Activated CD4-positive, alpha-beta T cell treated with anti-CD3 and anti-CD28 coated beads for 36 hours (primary cell): ENCODE measurements around the gene RMRP. TPM values are rescaled to one million over a fixed set of nuclear protein-coding genes. Genes with fewer than 3 reads are reported as not detected.

Source experiments
- ATAC-seq: fragments of 200-7000 bp; cut with Tn5 transposase; one replicate; pipeline ENCODE4 v1.10.0; 2021; ENCODE audit warnings: mild to moderate bottlenecking, moderate library complexity
- CTCF ChIA-PET: fragments of 350-600 bp; sonication (Branson Sonifier 250); formaldehyde crosslinking; loops from one replicate; lab custom pipeline; 2021; ENCODE audit warnings: antibody characterized with exemption; lab: Charles Lee
- POLR2A ChIA-PET: fragments of 350-600 bp; sonication (Branson Sonifier 250); formaldehyde crosslinking; loops from one replicate; lab custom pipeline; 2021; ENCODE audit warnings: antibody characterized with exemption, inconsistent platforms; lab: Charles Lee
- DNase-seq: peaks from one replicate; pipeline ENCODE4 v3.0.0-alpha.2; 2020
- H3K27ac Mint-ChIP-seq: one replicate; pipeline ENCODE4 v1.8.0; 2021; ENCODE audit warnings: mixed read lengths
- H3K27me3 Mint-ChIP-seq: one replicate; pipeline ENCODE4 v1.8.0; 2021; ENCODE audit warnings: mixed read lengths
- H3K36me3 Mint-ChIP-seq: one replicate; pipeline ENCODE4 v1.8.0; 2021; ENCODE audit warnings: low read depth, mixed read lengths
- H3K4me1 Mint-ChIP-seq: one replicate; pipeline ENCODE4 v1.8.0; 2021; ENCODE audit warnings: mixed read lengths
- H3K4me3 Mint-ChIP-seq: one replicate; pipeline ENCODE4 v1.8.0; 2021; ENCODE audit warnings: mild to moderate bottlenecking, moderate library complexity, mixed read lengths
- H3K9me3 Mint-ChIP-seq: one replicate; pipeline ENCODE4 v1.8.0; 2021; ENCODE audit warnings: low read depth, mixed read lengths
- intact Hi-C, 2 experiments: fragments of 100-400 bp; cut with DNase I in 1 of 2; cut with micrococcal nuclease in 1 of 2; formaldehyde crosslinking; loops; one replicate each; pipeline versions ENCODE4 v1.14.2 to v1.15.1; 2022 to 2024; cut with DNase I, micrococcal nuclease
- total RNA-seq, 2 experiments: library from RNA; stranded (reverse); gene quantifications; one replicate each; pipeline ENCODE4 v1.2.3, GENCODE V29; 2021

The RMRP gene
- total RNA-seq, 2 experiments from 2014 or later: 894 to 11,462 TPM

DNA sequence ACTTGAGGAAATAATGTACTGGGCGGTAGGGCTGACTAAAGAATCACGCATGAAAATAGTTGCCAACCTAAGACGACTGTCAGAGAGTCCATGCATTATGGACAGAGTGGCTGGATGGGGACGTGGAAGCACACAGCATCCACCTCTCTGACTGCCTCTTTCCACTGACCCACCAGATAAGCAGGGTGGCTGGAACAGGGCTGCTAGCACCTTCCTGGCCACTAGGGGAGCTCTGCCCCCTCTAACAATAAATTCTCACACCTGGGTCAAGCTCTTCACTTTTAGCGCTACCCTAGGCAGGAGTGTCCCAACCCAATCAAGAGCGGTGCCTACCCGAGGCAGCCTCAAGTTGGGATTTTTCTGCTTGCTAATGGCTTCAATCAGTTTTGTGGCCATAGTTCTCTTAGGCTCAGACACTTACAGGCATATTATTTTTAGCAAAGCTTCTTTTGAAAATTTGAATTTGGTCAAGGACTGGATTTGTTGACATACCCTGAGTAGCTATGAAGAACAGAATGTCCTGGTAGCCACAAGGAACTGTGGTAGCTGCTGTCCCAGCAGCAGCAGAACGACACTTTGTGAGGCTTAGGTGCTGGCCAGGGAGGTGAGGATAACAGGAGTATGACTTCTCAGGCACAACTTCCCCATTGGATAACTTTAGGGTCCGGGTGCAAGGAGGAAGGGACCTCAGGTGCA is 38.8 kb upstream of the RMRP start:
- intact Hi-C loops: loop anchor here (1.0 to 5.0 kb wide), 2 partner anchors 38 to 39 kb away; partner anchors contain the start of genes CCDC107 (in 2 of the 2) and RMRP (in 2 of the 2)
- Mint-ChIP-seq H3K36me3 (peaks cover 22% of the 10 kb centered on the region), H3K27ac (no peak overlapping the region)

GRCh38 chr9:35695943-35696401 is 38.2 kb upstream of the RMRP start:
- ATAC-seq: no peak
- Mint-ChIP-seq H3K9me3 (no peaks in the 10 kb centered on the region), H3K4me3 (no peak overlapping the region)

More for the DNA sequence above, 38.8 kb upstream of the RMRP start:
- ATAC-seq (peak; percentile 90), DNase-seq (peak; percentile 73)
- Mint-ChIP-seq H3K4me3 (no peak overlapping the region), H3K9me3 (no peaks in the 10 kb centered on the region), H3K4me1 (peaks cover 1% of the 10 kb centered on the region), H3K27me3 (no peaks in the 10 kb centered on the region)
- POLR2A ChIA-PET: interaction anchor here (0.9 to 1.2 kb wide), 3 partner anchors 8 to 12 kb away, joined by 3 to 4 read pairs (median 3); no protein-coding TSS in a partner anchor
- CTCF ChIA-PET: interaction anchor here (0.6 to 5.7 kb wide), 49 partner anchors 8 to 1266 kb away, joined by 3 to 68 read pairs (median 4); partner anchors contain the start of genes ARHGEF39, CCDC107, CREB3 and GBA2

DNA sequence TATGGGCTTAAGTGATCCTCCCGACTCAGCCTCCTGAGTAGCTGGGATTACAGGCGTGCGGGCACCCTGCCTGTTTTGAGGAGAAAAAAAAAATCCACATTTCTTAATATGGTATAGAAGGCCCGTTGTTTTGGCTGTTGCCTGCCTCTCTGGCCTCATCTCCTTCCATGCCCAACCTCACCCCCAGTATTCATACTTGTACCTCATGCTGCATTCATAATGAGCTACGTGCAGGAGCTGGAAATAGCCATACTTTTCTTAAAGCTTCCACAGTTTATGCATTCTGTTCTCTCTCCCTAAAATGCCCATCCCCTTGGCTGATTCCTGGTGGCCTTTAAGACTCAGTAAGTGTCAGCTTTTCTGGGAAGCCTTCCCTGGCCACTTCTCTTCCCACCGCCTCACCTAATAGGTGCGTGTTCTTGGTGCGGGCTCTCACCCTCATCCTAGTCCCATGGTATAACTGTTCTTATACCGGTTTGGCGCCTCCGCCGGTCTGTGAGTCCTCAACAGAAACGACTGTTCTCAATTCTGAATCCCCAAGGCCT is 34.0 kb upstream of the RMRP start:
- Mint-ChIP-seq H3K27ac (no peak overlapping the region), H3K4me3 (peak overlapping the region; percentile 71), H3K36me3 (peaks cover 10% of the 10 kb centered on the region), H3K9me3 (no peaks in the 10 kb centered on the region), H3K4me1 (peaks cover 25% of the 10 kb centered on the region), H3K27me3 (no peaks in the 10 kb centered on the region)
- ATAC-seq (no peak), DNase-seq (no peak)
- intact Hi-C loops: loop anchor here in 1 of 2 experiments (2.0 kb wide), 1 partner anchor 41 kb away; the partner anchor contains the start of genes CREB3 and TLN1
- ChIA-PET POLR2A (interaction anchor here (0.7 kb wide), 1 partner anchor 27 kb away, joined by 9 read pairs; the partner anchor contains the start of gene ARHGEF39), CTCF (interaction anchor here (1.2 to 2.5 kb wide), 6 partner anchors 22 to 80 kb away, joined by 3 to 7 read pairs (median 4); no protein-coding TSS in a partner anchor)

More at GRCh38 chr9:35695943-35696401, 38.2 kb upstream of the RMRP start:
- DNase-seq: no peak
- intact Hi-C loops: loop anchor here (1.0 to 5.0 kb wide), 2 partner anchors 38 to 39 kb away; partner anchors contain the start of genes CCDC107 (in 2 of the 2) and RMRP (in 2 of the 2)
- H3K27me3 Mint-ChIP-seq: no peaks in the 10 kb centered on the region
- ChIA-PET POLR2A (interaction anchor here (0.9 to 1.2 kb wide), 3 partner anchors 8 to 13 kb away, joined by 3 to 4 read pairs (median 3); no protein-coding TSS in a partner anchor), CTCF (interaction anchor here (0.7 to 5.7 kb wide), 34 partner anchors 9 to 492 kb away, joined by 3 to 68 read pairs (median 6); partner anchors contain the start of genes ARHGEF39, CCDC107, CREB3 and RMRP)
- H3K4me1 Mint-ChIP-seq: peaks cover 6% of the 10 kb centered on the region
- no peak overlapping the region for H3K27ac Mint-ChIP-seq
- H3K36me3 Mint-ChIP-seq: peaks cover 22% of the 10 kb centered on the region

DNA sequence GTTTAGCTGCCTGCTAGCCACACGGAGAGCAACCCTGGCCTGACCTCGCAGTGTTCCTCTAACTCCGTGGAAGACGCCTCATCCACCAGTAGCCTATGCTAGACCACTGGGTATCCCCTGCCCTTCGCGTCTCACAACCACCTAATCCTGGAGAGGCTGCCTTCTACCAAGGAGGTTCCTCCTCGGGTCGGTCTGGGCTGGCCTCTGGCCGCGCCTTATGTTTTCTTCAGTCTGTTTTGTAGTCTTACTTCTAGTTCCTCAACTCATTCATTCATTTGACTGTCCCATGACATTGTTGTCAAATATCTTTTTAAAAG is 33.5 kb upstream of the RMRP start:
- ATAC-seq: no peak

DNA sequence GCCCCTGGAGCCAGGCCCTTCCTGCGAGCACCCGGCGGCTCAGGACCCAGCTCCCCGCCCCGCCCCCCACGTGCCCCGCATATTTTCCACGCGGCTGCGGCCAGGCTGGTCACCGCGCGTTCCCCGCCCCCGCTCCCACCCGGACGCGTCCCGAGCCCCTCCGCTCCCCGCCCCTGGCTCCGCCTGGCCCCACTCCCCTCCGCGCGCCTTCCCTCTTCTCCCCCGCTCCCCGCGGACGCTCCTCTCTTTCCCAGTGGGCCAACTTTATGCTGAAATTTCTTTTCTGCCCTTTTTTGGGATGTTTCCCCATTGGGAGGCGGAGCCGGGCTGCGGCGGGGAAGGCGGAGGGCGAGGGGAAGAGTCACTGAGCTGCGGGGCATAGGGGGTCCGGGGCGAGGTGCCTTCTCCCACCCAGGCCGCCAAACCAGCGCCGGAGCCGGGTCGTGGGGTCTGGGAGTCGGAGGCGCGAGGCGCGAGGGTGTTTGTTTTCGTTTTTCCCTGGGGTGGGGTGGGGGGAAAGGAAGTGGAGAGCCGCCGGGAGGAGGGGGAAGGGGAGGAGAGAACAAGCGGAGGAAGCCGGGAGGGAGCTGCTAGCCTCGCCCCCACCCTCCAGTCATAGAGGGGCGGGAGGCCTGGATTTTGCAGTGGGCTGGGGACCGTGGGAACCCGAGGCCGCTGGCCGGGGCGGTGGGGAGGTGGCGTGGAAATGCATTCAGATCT is 33.0 kb upstream of the RMRP start:
- intact Hi-C loops: loop anchor here in 1 of 2 experiments (2.0 kb wide), 1 partner anchor 42 kb away; the partner anchor contains the start of genes CREB3 and TLN1
- ChIA-PET POLR2A (interaction anchor here (0.6 to 1.1 kb wide), 3 partner anchors 41 to 87 kb away, joined by 3 read pairs; no protein-coding TSS in a partner anchor), CTCF (interaction anchor here (1.1 to 1.9 kb wide), 4 partner anchors 21 to 79 kb away, joined by 3 to 6 read pairs (median 4); no protein-coding TSS in a partner anchor)
- H3K4me3 Mint-ChIP-seq: peak overlapping the region; percentile 71
- H3K27me3 Mint-ChIP-seq: no peaks in the 10 kb centered on the region
- peak; percentile 56 for DNase-seq
- peak overlapping the region; percentile 47 for H3K27ac Mint-ChIP-seq
- H3K9me3 Mint-ChIP-seq: no peaks in the 10 kb centered on the region
- ATAC-seq: no peak
- peaks cover 1% of the 10 kb centered on the region for H3K36me3 Mint-ChIP-seq
- H3K4me1 Mint-ChIP-seq: peaks cover 23% of the 10 kb centered on the region

More for the DNA sequence above, 33.5 kb upstream of the RMRP start:
- CTCF ChIA-PET: interaction anchor here (1.1 to 1.9 kb wide), 4 partner anchors 21 to 80 kb away, joined by 3 to 6 read pairs (median 4); no protein-coding TSS in a partner anchor
- intact Hi-C loops: loop anchor here in 1 of 2 experiments (2.0 kb wide), 1 partner anchor 42 kb away; the partner anchor contains the start of genes CREB3 and TLN1
- Mint-ChIP-seq H3K36me3 (peaks cover 6% of the 10 kb centered on the region), H3K27me3 (no peaks in the 10 kb centered on the region), H3K4me3 (peak overlapping the region; percentile 71), H3K27ac (peak overlapping the region; percentile 47), H3K9me3 (no peaks in the 10 kb centered on the region), H3K4me1 (peaks cover 23% of the 10 kb centered on the region)
- no peak for DNase-seq
- POLR2A ChIA-PET: interaction anchor here (0.6 kb wide), 1 partner anchor 88 kb away, joined by 3 read pairs; no protein-coding TSS in a partner anchor

DNA sequence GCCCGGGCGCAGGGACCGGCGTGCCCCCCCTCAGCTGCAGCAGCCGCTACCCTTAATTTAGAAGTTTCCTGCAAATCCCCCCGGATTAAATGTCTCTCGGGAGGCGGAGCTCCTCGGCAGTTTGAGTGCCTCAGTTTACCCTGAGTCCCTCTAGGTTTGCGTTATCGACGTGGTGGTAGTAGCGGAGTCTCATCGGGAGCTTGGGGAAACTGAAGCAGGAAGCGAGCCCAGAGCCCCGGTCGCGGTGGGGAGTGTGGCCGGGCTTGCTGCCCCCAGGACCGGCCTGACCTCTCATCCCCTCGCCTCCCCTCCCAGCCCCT is 32.4 kb upstream of the RMRP start:
- DNase-seq (peak; percentile 9), ATAC-seq (no peak)
- CTCF ChIA-PET: interaction anchor here (1.1 to 1.9 kb wide), 2 partner anchors 31 to 79 kb away, joined by 3 to 4 read pairs; no protein-coding TSS in a partner anchor
- intact Hi-C loops: loop anchor here in 1 of 2 experiments (2.0 kb wide), 1 partner anchor 43 kb away; the partner anchor contains the start of genes CREB3 and TLN1
- Mint-ChIP-seq H3K4me1 (peaks cover 23% of the 10 kb centered on the region), H3K4me3 (peak overlapping the region; percentile 59), H3K27ac (no peak overlapping the region), H3K27me3 (no peaks in the 10 kb centered on the region), H3K9me3 (no peaks in the 10 kb centered on the region), H3K36me3 (no peaks in the 10 kb centered on the region)
- POLR2A ChIA-PET: interaction anchor here (0.8 to 1.1 kb wide), 2 partner anchors 41 to 58 kb away, joined by 3 read pairs; no protein-coding TSS in a partner anchor

DNA sequence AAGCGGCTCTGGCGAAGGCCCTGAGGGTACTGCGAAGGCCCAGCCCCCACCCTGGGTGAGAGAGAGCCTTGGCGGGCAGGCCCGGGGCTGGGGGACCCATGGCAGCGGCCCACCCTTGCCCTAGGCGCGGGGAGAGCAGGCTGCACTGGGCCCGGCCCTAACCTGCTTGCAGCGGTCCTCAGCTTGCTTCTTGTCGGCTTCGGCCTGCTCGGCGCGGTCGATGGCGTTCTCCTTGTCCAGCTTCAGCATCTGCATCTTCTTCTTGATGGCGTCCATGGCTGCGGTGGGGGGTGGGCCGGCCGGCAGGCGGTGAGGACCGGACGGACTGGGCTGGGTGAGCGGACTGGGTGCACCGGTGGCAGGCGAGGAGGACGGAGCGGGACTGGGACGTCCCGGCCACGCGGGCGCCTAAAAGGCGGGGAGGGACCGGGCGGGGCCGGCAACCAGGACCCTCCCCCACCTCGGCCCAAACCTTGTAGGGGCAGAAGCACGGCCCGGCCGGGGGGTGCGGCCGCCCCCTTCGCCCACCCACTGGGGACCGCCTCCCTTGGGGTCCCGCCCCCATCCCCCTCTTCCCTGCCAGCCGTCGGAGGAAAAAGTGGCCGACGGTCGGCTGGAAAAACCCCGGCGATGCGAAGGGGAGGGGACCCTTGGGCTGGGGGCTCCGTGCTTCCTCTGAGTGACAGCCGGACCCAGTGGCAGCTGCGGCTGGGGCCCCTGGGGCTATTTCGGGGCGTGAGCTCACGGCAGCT is 31.9 kb upstream of the RMRP start, which contains the start of gene TPM2:
Gene TPM2 (minus strand): TSS at position 384 of the 752 bp plus-strand sequence. CDS start 108 bp downstream, at position 276.
- CTCF ChIA-PET: interaction anchor here (0.5 to 1.9 kb wide), 3 partner anchors 31 to 205 kb away, joined by 3 to 6 read pairs (median 4); partner anchors contain the start of genes CCDC107 and RMRP

DNA sequence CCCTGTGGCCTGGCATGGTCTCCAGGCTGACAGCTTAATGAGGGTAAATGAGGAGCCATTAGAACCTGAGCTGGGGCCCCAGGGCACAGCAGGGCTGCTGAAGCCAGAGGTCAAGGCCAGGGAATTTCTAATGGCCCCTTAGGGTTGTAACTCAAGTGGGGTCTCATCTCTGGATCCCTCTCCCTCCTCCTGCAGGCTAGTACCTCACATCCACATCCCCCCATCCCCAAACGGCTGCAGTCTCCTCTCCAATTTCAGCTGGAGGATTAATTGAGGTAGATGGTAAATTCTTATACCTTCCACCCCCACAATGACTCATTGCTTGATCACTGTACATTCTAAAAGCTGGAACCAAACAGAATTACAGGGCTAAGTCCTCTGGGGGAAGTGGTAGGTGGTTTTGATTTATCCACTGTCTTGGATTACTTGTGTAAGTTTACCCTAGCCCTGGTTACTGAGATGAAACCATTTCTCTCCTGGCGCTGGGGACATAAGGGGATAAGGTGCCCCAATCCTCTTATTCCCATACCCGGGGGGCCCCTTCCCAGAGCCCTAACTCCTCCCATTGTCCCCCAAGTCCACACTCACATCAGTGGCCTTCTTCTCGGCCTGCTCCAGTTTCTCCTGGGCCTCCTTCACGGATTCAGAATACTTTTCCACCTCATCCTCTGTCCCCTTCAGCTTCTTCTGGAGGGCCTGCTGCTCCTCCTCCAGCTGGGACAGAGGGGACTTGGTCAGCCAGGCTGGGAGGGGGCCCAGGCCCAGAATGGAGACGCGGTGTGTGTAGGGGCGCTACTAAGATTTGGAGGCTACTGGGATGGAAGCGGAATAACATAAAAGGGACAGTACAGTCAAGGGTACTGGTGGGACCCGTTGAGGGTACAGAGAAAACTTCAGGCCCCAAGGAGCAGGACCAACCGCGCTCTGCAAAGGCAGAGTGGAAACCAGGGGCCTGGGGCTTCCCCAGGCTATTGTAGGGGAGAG is 31.0 kb upstream of the RMRP start:
- ChIA-PET POLR2A (interaction anchor here (0.9 to 1.3 kb wide), 3 partner anchors 8 to 31 kb away, joined by 3 read pairs; partner anchors contain the start of genes ARHGEF39, CCDC107 and RMRP), CTCF (interaction anchor here (0.5 to 1.7 kb wide), 9 partner anchors 8 to 204 kb away, joined by 3 to 6 read pairs (median 3); partner anchors contain the start of genes CCDC107 and RMRP)
- no peaks in the 10 kb centered on the region for H3K36me3 Mint-ChIP-seq
- peak overlapping the region; percentile 61 for H3K27ac Mint-ChIP-seq
- H3K9me3 Mint-ChIP-seq: no peaks in the 10 kb centered on the region
- peaks cover 23% of the 10 kb centered on the region for H3K4me1 Mint-ChIP-seq
- ATAC-seq: peak; percentile 90
- intact Hi-C loops: loop anchor here in 1 of 2 experiments (1.0 kb wide), 2 partner anchors 24 to 126 kb away; partner anchors contain the start of genes ARHGEF39 and HINT2
- peak; percentile 22 for DNase-seq
- H3K27me3 Mint-ChIP-seq: no peaks in the 10 kb centered on the region
- H3K4me3 Mint-ChIP-seq: peak overlapping the region; percentile 40

More for the DNA sequence above, 31.9 kb upstream of the RMRP start, which contains the start of gene TPM2:
- Mint-ChIP-seq H3K36me3 (no peaks in the 10 kb centered on the region), H3K9me3 (no peaks in the 10 kb centered on the region), H3K4me3 (peak within 1 kb of the TSS; percentile 71), H3K27me3 (no peaks in the 10 kb centered on the region), H3K27ac (peak within 1 kb of the TSS; percentile 61), H3K4me1 (peaks cover 23% of the 10 kb centered on the region)
- POLR2A ChIA-PET: interaction anchor here (0.8 to 1.1 kb wide), 2 partner anchors 42 to 59 kb away, joined by 3 read pairs; no protein-coding TSS in a partner anchor
- ATAC-seq (no peak), DNase-seq (no peak)
- intact Hi-C loops: loop anchor here in 1 of 2 experiments (2.0 kb wide), 1 partner anchor 43 kb away; the partner anchor contains the start of genes CREB3 and TLN1
